K562 (cell line): ENCODE results near the gene CNPY4. TPM values are rescaled to one million over a fixed set of nuclear protein-coding genes. Genes with fewer than 3 reads are reported as not detected.

ENCODE experiments used
- AFF1 ChIP-seq, 2 experiments: fragments of 450-650 bp; IDR thresholded peaks; 2 replicates each; pipeline ENCODE4 v1.6.1; 2018; ENCODE audit warnings: mild to moderate bottlenecking in 2 of 2, low read depth in 1 of 2; ENCODE audit not compliant: partially characterized antibody in 2 of 2
- ATF6 ChIP-seq: sonication (generic); formaldehyde crosslinking; IDR thresholded peaks from 2 replicates; pipeline ENCODE4 v1.4.0; 2020; ENCODE audit warnings: mild to moderate bottlenecking, missing genetic modification reagents
- CBX8 ChIP-seq: fragments of 200-600 bp; sonication (generic); IDR thresholded peaks from 2 replicates; pipeline ENCODE4 v1.6.1; 2012; ENCODE audit warnings: borderline replicate concordance, mixed run types, low read depth, mild to moderate bottlenecking, moderate library complexity, mixed read lengths, low read length, control low read depth, inconsistent platforms; ENCODE audit not compliant: poor library complexity, severe bottlenecking; ENCODE audit errors: extremely low read depth
- ERF ChIP-seq: fragments of 450-650 bp; formaldehyde crosslinking; IDR thresholded peaks from 2 replicates; pipeline ENCODE4 v1.4.0; 2020; ENCODE audit warnings: mild to moderate bottlenecking, mixed read lengths
- EZH2 ChIP-seq: IDR thresholded peaks from 2 replicates; pipeline ENCODE4 v1.6.1; 2012; ENCODE audit warnings: low read depth, mild to moderate bottlenecking, inconsistent platforms, low read length, borderline replicate concordance
- FOXP4 ChIP-seq: sonication (generic); formaldehyde crosslinking; IDR thresholded peaks from 2 replicates; pipeline ENCODE4 v1.8.0; 2022; ENCODE audit warnings: mild to moderate bottlenecking, missing genetic modification reagents, borderline replicate concordance
- JUNB ChIP-seq: fragments of 450-650 bp; formaldehyde crosslinking; conservative IDR thresholded peaks from 2 replicates; pipeline ENCODE4 v1.4.0; 2020; ENCODE audit warnings: mild to moderate bottlenecking
- MAFG ChIP-seq: fragments of 450-650 bp; conservative IDR thresholded peaks from 2 replicates; pipeline ENCODE4 v1.6.1; 2016; ENCODE audit warnings: missing genetic modification characterization, missing compliant biosample characterization
- NFIX ChIP-seq: fragments of 250-450 bp; sonication (Bioruptor Pico); IDR thresholded peaks from 2 replicates; pipeline ENCODE4 v1.4.0; 2020; ENCODE audit warnings: low read depth, mild to moderate bottlenecking, moderate library complexity
- POLR2A ChIP-seq: fragments of 450-650 bp; conservative IDR thresholded peaks from 2 replicates; pipeline ENCODE4 v1.6.1; 2016
- SRSF9 ChIP-seq: fragments of 200-400 bp; formaldehyde crosslinking; IDR thresholded peaks from 2 replicates; pipeline ENCODE4 v1.6.1; 2017; ENCODE audit warnings: low read depth, low read length, borderline replicate concordance
- TEAD1 ChIP-seq, 2 experiments: fragments of 450-650 bp in 1 of 2; sonication (generic) in 1 of 2; formaldehyde crosslinking; IDR thresholded peaks; 2 replicates each; pipeline versions ENCODE4 v1.4.0 to v1.8.0; 2020 to 2022; ENCODE audit warnings: mild to moderate bottlenecking in 2 of 2, missing genetic modification reagents in 1 of 2
- THRB ChIP-seq: fragments of 450-650 bp; formaldehyde crosslinking; conservative IDR thresholded peaks from 2 replicates; pipeline ENCODE4 v1.4.0; 2022; ENCODE audit warnings: mild to moderate bottlenecking, missing genetic modification characterization
- ZBTB26 ChIP-seq: fragments of 450-650 bp; formaldehyde crosslinking; IDR thresholded peaks from 2 replicates; pipeline ENCODE4 v1.4.0; 2022; ENCODE audit warnings: missing genetic modification characterization
- ZNF253 ChIP-seq: fragments of 250-450 bp; sonication (Bioruptor Pico); conservative IDR thresholded peaks from 2 replicates; pipeline ENCODE4 v1.6.1; 2021; ENCODE audit warnings: mild to moderate bottlenecking
- ZNF3 ChIP-seq: fragments of 250-450 bp; sonication (Bioruptor Pico); IDR thresholded peaks from 2 replicates; pipeline ENCODE4 v1.5.0; 2021; ENCODE audit warnings: mild to moderate bottlenecking, moderate library complexity
- ZNF764 ChIP-seq: fragments of 250-450 bp; sonication (Bioruptor Pico); IDR thresholded peaks from 2 replicates; pipeline ENCODE4 v1.4.0; 2020; ENCODE audit warnings: low read depth, mild to moderate bottlenecking, moderate library complexity
- polyA plus RNA-seq, 8 experiments: library from polyadenylated mRNA; depleted of rRNA in 4 of 8; stranded (reverse) in 5 of 8; unstranded in 3 of 8; fragments of >200 nt; fragmentation: Nextera tagmentation in 2 of 8; fragmentation: Illumina TruSeq in 1 of 8; extraction: Ambion mirVana in 2 of 8; extraction: Trizol in 1 of 8; gene quantifications; 2 replicates each; pipeline versions ENCODE4 v1.2.1 to v1.2.3, GENCODE V29; 2011 to 2014; ENCODE audit warnings: inconsistent platforms in 1 of 8, missing spikeins in 1 of 8
- total RNA-seq, 7 experiments: library from RNA; depleted of rRNA in 6 of 7; stranded (reverse); fragments of >200 nt in 6 of 7; fragmentation: Illumina TruSeq in 2 of 7; extraction: Trizol in 2 of 7; gene quantifications; 2 replicates each; pipeline versions ENCODE4 v1.2.1 to v1.2.3, GENCODE V29; 2011 to 2021; ENCODE audit warnings: low replicate concordance in 1 of 7

The CNPY4 gene
- total and polyA plus RNA-seq, 9 of the 15 experiments (the other 6 are each of a cell fraction or from before 2014, with no cell fraction given), result 1.9 to 11.2 (median 7.0) TPM

GRCh38 chr7:100148225-100148558 is 28.8 kb downstream of the CNPY4 start (continued):
- TF ChIP-seq AFF1 (IDR thresholded peaks at IDR 0.05; ENCODE audit: low read depth in 1 of 2, partially characterized antibody in 2 of 2) (peak in 1 of 2 experiments; percentile 64), ZNF764 (CRISPR knock-in tag) (peak; percentile 61; the same call in 1 of the 2 replicates), THRB (CRISPR knock-in tag) (peak; percentile 74; the same call in 1 of the 2 replicates), MAFG (tag) (no peak), ATF6 (CRISPR knock-in tag) (0 out of 2 replicates have a peak, but pooled peaks have one; percentile 94), JUNB (CRISPR knock-in tag) (no peak), ZNF3 (CRISPR knock-in tag) (no peak), NFIX (CRISPR knock-in tag) (no peak), FOXP4 (CRISPR knock-in tag) (no peak), EZH2 (no peak), ZNF253 (no peak), CBX8 (no peak), TEAD1 (CRISPR knock-in tag; IDR thresholded peaks at IDR 0.05) (no peak), ZBTB26 (CRISPR knock-in tag) (0 out of 2 replicates have a peak, but pooled peaks have one; percentile 84), POLR2A (no peak), ERF (CRISPR knock-in tag) (0 out of 2 replicates have a peak, but pooled peaks have one; percentile 56), SRSF9 (no peak)
